ENCODE results near the gene PIGX.

- TF ChIP-seq FOXM1 (IDR thresholded peaks at IDR 0.05; ENCODE audit: borderline replicate concordance) (no peak), TARDBP (IDR thresholded peaks at IDR 0.05) (no peak), SUZ12 (IDR thresholded peaks at IDR 0.05) (no peak), FOXA1 (IDR thresholded peaks at IDR 0.05) (no peak), SP1 (IDR thresholded peaks at IDR 0.05) (no peak), BHLHE40 (IDR thresholded peaks at IDR 0.05; ENCODE audit: borderline replicate concordance) (no peak), ZNF384 (IDR thresholded peaks at IDR 0.05) (no peak), FOXK2 (IDR thresholded peaks at IDR 0.05) (no peak), PKNOX1 (IDR thresholded peaks at IDR 0.05) (no peak), HDGF (IDR thresholded peaks at IDR 0.05; ENCODE audit: borderline replicate concordance) (no peak), LEF1 (IDR thresholded peaks at IDR 0.05; ENCODE audit: borderline replicate concordance) (no peak), L3MBTL2 (conservative IDR thresholded peaks at IDR 0.05) (no peak)
Measured at GRCh38 chr3:196708467-196708866, 3.7 kb upstream of the PIGX start.
